WERI-Rb-1 (cell line): Measurements from ENCODE around the gene MYOZ1.
"Not testable (repeated sequence)": the region's sequence is repeated elsewhere in the genome, so short reads cannot be mapped to it uniquely, and the experiment has no call there.

Experiments used
- DNase-seq: peaks from one replicate; pipeline ENCODE4 v3.0.0-alpha.2; 2020
- H3K27ac ChIP-seq: fragments of 250-450 bp; sonication (Bioruptor Pico); 2 replicates; pipeline ENCODE4 v1.5.1; 2020; ENCODE audit warnings: mild to moderate bottlenecking, moderate library complexity
- H3K27me3 ChIP-seq: fragments of 250-450 bp; sonication (Bioruptor Pico); 2 replicates; pipeline ENCODE4 v1.5.1; 2021; ENCODE audit warnings: mild to moderate bottlenecking, low read depth, moderate library complexity; ENCODE audit not compliant: insufficient read depth, severe bottlenecking
- H3K36me3 ChIP-seq: fragments of 250-450 bp; sonication (Bioruptor Pico); 2 replicates; pipeline ENCODE4 v1.5.1; 2020; ENCODE audit warnings: mild to moderate bottlenecking, moderate library complexity
- H3K4me3 ChIP-seq: 2 replicates; pipeline ENCODE4 v1.5.1; 2011; ENCODE audit warnings: low read depth, mild to moderate bottlenecking, control low read depth, low read length
- H3K9me3 ChIP-seq: fragments of 250-450 bp; sonication (Bioruptor Pico); 2 replicates; pipeline ENCODE4 v1.5.1; 2021; ENCODE audit warnings: mild to moderate bottlenecking, moderate library complexity; ENCODE audit not compliant: severe bottlenecking
- CTCF ChIP-seq: IDR thresholded peaks from 2 replicates; pipeline ENCODE4 v1.5.1; 2011; ENCODE audit warnings: low read depth, mild to moderate bottlenecking, control low read depth, inconsistent platforms, low read length

Gene MYOZ1

GRCh38 chr10:73641328-73642060, at the start of gene MYOZ1:
Gene MYOZ1, minus strand, starts transcription at chr10:73641474. Its CDS starts 1,457 bp downstream, at chr10:73640017.
- H3K27ac ChIP-seq, result no peak within 1 kb of the TSS
- TF ChIP-seq CTCF, result no peak
- H3K4me3 ChIP-seq, result no peak within 1 kb of the TSS
- no peaks in the 10 kb centered on the region for H3K9me3 ChIP-seq
- H3K27me3 ChIP-seq, result no peaks in the 10 kb centered on the region
- no peaks in the 10 kb centered on the region for H3K36me3 ChIP-seq
- DNase-seq, result no peak

GRCh38 chr10:73690755-73691154, 49.5 kb upstream of the MYOZ1 start:
- H3K27me3 ChIP-seq, H3K36me3 ChIP-seq, H3K9me3 ChIP-seq, DNase-seq, H3K27ac ChIP-seq, H3K4me3 ChIP-seq: not testable (repeated sequence)

- H3K9me3 ChIP-seq, H3K4me3 ChIP-seq, DNase-seq, H3K36me3 ChIP-seq, H3K27me3 ChIP-seq, H3K27ac ChIP-seq: not testable (repeated sequence)
These were observed 48.3 kb upstream of the MYOZ1 start for GRCh38 chr10:73689596-73689995.

- not testable (repeated sequence) for H3K4me3 ChIP-seq, DNase-seq, H3K36me3 ChIP-seq, H3K27me3 ChIP-seq, H3K9me3 ChIP-seq, H3K27ac ChIP-seq
These were observed 46.4 kb upstream of the MYOZ1 start for GRCh38 chr10:73687641-73688040.

GRCh38 chr10:73674546-73674945, 33.3 kb upstream of the MYOZ1 start:
- not testable (repeated sequence) for H3K27me3 ChIP-seq, H3K27ac ChIP-seq, H3K36me3 ChIP-seq, H3K4me3 ChIP-seq, DNase-seq, H3K9me3 ChIP-seq

- DNase-seq, H3K27me3 ChIP-seq, H3K27ac ChIP-seq, H3K9me3 ChIP-seq, H3K36me3 ChIP-seq, H3K4me3 ChIP-seq: not testable (repeated sequence)
These were observed 27.1 kb upstream of the MYOZ1 start for GRCh38 chr10:73668378-73668777.

- H3K4me3 ChIP-seq, H3K27me3 ChIP-seq, H3K36me3 ChIP-seq, H3K9me3 ChIP-seq, H3K27ac ChIP-seq, DNase-seq: not testable (repeated sequence)
These were observed 25.0 kb upstream of the MYOZ1 start for GRCh38 chr10:73666153-73666809.

- not testable (repeated sequence) for H3K4me3 ChIP-seq, H3K27me3 ChIP-seq, H3K9me3 ChIP-seq, DNase-seq, H3K36me3 ChIP-seq, H3K27ac ChIP-seq
These were observed 24.3 kb upstream of the MYOZ1 start for GRCh38 chr10:73665581-73665980.

GRCh38 chr10:73664156-73665040, 23.1 kb upstream of the MYOZ1 start:
- not testable (repeated sequence) for H3K27ac ChIP-seq, DNase-seq, H3K4me3 ChIP-seq, H3K36me3 ChIP-seq, H3K27me3 ChIP-seq, H3K9me3 ChIP-seq

GRCh38 chr10:73663621-73664020, 22.3 kb upstream of the MYOZ1 start:
- not testable (repeated sequence) for H3K4me3 ChIP-seq, H3K27ac ChIP-seq, H3K9me3 ChIP-seq, DNase-seq, H3K36me3 ChIP-seq, H3K27me3 ChIP-seq

GRCh38 chr10:73662705-73663104, 21.4 kb upstream of the MYOZ1 start:
- DNase-seq, H3K9me3 ChIP-seq, H3K36me3 ChIP-seq, H3K27ac ChIP-seq, H3K27me3 ChIP-seq, H3K4me3 ChIP-seq: not testable (repeated sequence)
